PC-3 (cell line): ENCODE data around the gene ZDBF2. TPM values are rescaled to one million over a fixed set of nuclear protein-coding genes. Genes with fewer than 3 reads are reported as not detected.

ENCODE experiments used
- ATAC-seq: fragments of 200-7000 bp; cut with Tn5 transposase; 2 replicates; pipeline ENCODE4 v1.9.1; 2020; ENCODE audit warnings: mild to moderate bottlenecking, moderate library complexity
- BruUV-seq: library from RNA; stranded (reverse); fragments of 400-500 nt; replicated peaks from 2 replicates; lab custom pipeline; 2021; lab: Mats Ljungman, UMichigan
- CTCF ChIA-PET: fragments of 300-600 bp; sonication (Branson Sonifier 250); formaldehyde crosslinking; loops from one replicate; lab custom pipeline; 2022; ENCODE audit warnings: antibody characterized with exemption; lab: Charles Lee
- POLR2A ChIA-PET: fragments of 300-600 bp; sonication (Branson Sonifier 250); formaldehyde crosslinking; loops from one replicate; lab custom pipeline; 2022; ENCODE audit warnings: antibody characterized with exemption; ENCODE audit not compliant: unreplicated experiment; lab: Charles Lee
- DNase-seq: peaks from one replicate; pipeline ENCODE4 v3.0.0-alpha.2; 2015
- H2AFZ ChIP-seq: fragments of 300-600 bp; sonication (generic); 2 replicates; pipeline ENCODE4 v1.6.0; 2016; ENCODE audit warnings: antibody characterized with exemption, low read length
- H3F3A ChIP-seq: fragments of 300-600 bp; sonication (generic); one replicate; pipeline ENCODE4 v1.6.0; 2017; ENCODE audit warnings: antibody characterized with exemption, low read length, control low read depth, mild to moderate bottlenecking; ENCODE audit not compliant: unreplicated experiment
- H3K27ac ChIP-seq: fragments of 300-600 bp; sonication (generic); 2 replicates; pipeline ENCODE4 v1.5.1; 2016; ENCODE audit warnings: mild to moderate bottlenecking, low read length
- H3K27me3 ChIP-seq: fragments of 300-600 bp; sonication (generic); 2 replicates; pipeline ENCODE4 v1.6.1; 2016; ENCODE audit warnings: low read length, mixed read lengths
- H3K36me3 ChIP-seq: fragments of 300-600 bp; sonication (generic); 2 replicates; pipeline ENCODE4 v1.6.1; 2016; ENCODE audit warnings: low read depth, mixed run types, low read length, mixed read lengths
- H3K4me1 ChIP-seq: fragments of 300-600 bp; sonication (generic); 2 replicates; pipeline ENCODE4 v1.5.1; 2016; ENCODE audit warnings: low read length; ENCODE audit not compliant: insufficient read depth
- H3K4me2 ChIP-seq: fragments of 300-600 bp; sonication (generic); 2 replicates; pipeline ENCODE4 v1.6.0; 2016; ENCODE audit warnings: low read length
- H3K4me3 ChIP-seq: fragments of 300-600 bp; sonication (generic); 2 replicates; pipeline ENCODE4 v1.5.1; 2016; ENCODE audit warnings: mild to moderate bottlenecking, low read length, mixed read lengths
- H3K79me2 ChIP-seq: fragments of 300-600 bp; sonication (generic); 2 replicates; pipeline ENCODE4 v1.6.1; 2017; ENCODE audit warnings: low read length, mixed read lengths
- H3K9ac ChIP-seq: fragments of 300-600 bp; sonication (generic); 2 replicates; pipeline ENCODE4 v1.6.0; 2016; ENCODE audit warnings: mild to moderate bottlenecking, low read length
- H3K9me2 ChIP-seq: fragments of 300-600 bp; sonication (generic); replicated peaks from 2 replicates; pipeline ENCODE4 v1.6.1; 2016; ENCODE audit warnings: mixed run types, low read length, mixed read lengths
- H3K9me3 ChIP-seq: fragments of 300-600 bp; sonication (generic); 2 replicates; pipeline ENCODE4 v1.6.1; 2016; ENCODE audit warnings: low read length, mixed read lengths
- H4K20me1 ChIP-seq: fragments of 300-600 bp; sonication (generic); 2 replicates; pipeline ENCODE4 v1.6.1; 2016; ENCODE audit warnings: low read length, mixed read lengths
- EZH2 ChIP-seq: fragments of 300-600 bp; sonication (generic); IDR thresholded peaks from one replicate; pipeline ENCODE4 v1.6.1; 2017; ENCODE audit warnings: antibody characterized with exemption, mild to moderate bottlenecking, low read length; ENCODE audit not compliant: unreplicated experiment
- EZH2phosphoT487 ChIP-seq: fragments of 300-600 bp; sonication (generic); IDR thresholded peaks from 2 replicates; pipeline ENCODE4 v1.6.1; 2018; ENCODE audit warnings: mild to moderate bottlenecking, antibody characterized with exemption, low read length, borderline replicate concordance
- intact Hi-C: fragments of 100-400 bp; cut with micrococcal nuclease; formaldehyde crosslinking; loops from 2 replicates; pipeline ENCODE4 v1.9.0; 2023
- total RNA-seq: library from RNA; depleted of rRNA; stranded (reverse); fragments of >200 nt; gene quantifications from 2 replicates; pipeline ENCODE4 v1.2.3, GENCODE V29; 2014
- TF ChIP-seq, protein P1 (sequence below): fragments of 300-600 bp; sonication (generic); conservative IDR thresholded peaks from 2 replicates; pipeline ENCODE4 v1.5.1; 2017; ENCODE audit warnings: antibody characterized with exemption, low read depth, mild to moderate bottlenecking, low read length

Gene ZDBF2
- total RNA-seq, 1 experiment from 2014 or later = 4.2 TPM

DNA sequence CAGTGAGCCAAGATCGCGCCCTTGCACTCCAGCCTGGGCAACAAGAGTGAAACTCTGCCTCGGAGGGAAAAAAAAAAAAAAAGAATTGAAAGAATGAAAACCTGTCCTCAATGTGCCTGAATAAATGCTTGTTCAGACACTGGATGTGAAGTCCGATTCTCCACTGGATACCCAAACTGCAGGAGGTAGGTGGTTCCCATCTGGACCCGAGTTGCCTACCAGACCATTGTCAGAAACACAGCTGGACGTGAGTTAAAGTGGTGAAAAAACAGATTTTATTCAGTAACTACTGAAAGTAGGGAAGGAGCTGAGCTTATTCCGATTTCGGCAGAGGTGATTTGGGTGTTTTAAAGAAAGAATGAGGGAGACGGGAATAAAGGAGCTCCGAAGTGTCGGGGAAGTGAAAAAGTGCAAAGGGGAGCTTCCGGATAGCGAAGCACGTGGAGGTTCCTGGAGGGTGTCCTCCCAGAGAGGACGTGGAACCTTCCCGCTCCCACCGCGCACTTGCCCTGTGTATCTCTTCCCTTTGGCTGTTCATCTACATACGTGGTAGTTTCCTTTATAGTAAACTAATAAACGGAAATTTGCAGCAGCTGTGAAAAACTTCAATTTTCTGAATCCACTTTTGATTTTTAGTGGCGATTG lies 10.4 kb upstream of the ZDBF2 start:
- Histone ChIP-seq H3K9me3 (no peaks in the 10 kb centered on the region), H4K20me1 (no peaks in the 10 kb centered on the region), H3K9ac (no peak overlapping the region), H3K79me2 (no peaks in the 10 kb centered on the region), H3K27ac (no peak overlapping the region), H3F3A (no peaks in the 10 kb centered on the region), H3K4me1 (no peaks in the 10 kb centered on the region), H3K9me2 (no peaks in the 10 kb centered on the region), H3K4me3 (no peak overlapping the region), H2AFZ (no peak overlapping the region), H3K36me3 (no peaks in the 10 kb centered on the region), H3K27me3 (peaks cover 90% of the 10 kb centered on the region), H3K4me2 (no peak overlapping the region)
- ChIA-PET CTCF (no interaction called here), POLR2A (no interaction called here)
- ATAC-seq = no peak
- TF ChIP-seq, protein P1, sequence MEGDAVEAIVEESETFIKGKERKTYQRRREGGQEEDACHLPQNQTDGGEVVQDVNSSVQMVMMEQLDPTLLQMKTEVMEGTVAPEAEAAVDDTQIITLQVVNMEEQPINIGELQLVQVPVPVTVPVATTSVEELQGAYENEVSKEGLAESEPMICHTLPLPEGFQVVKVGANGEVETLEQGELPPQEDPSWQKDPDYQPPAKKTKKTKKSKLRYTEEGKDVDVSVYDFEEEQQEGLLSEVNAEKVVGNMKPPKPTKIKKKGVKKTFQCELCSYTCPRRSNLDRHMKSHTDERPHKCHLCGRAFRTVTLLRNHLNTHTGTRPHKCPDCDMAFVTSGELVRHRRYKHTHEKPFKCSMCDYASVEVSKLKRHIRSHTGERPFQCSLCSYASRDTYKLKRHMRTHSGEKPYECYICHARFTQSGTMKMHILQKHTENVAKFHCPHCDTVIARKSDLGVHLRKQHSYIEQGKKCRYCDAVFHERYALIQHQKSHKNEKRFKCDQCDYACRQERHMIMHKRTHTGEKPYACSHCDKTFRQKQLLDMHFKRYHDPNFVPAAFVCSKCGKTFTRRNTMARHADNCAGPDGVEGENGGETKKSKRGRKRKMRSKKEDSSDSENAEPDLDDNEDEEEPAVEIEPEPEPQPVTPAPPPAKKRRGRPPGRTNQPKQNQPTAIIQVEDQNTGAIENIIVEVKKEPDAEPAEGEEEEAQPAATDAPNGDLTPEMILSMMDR = no peak
- no peak for TF ChIP-seq EZH2
- DNase-seq = no peak
- BruUV-seq = no TSS peak
- intact Hi-C loops = loop anchor here (10.0 kb wide), 1 partner anchor 259 kb away; no protein-coding TSS in a partner anchor

DNA sequence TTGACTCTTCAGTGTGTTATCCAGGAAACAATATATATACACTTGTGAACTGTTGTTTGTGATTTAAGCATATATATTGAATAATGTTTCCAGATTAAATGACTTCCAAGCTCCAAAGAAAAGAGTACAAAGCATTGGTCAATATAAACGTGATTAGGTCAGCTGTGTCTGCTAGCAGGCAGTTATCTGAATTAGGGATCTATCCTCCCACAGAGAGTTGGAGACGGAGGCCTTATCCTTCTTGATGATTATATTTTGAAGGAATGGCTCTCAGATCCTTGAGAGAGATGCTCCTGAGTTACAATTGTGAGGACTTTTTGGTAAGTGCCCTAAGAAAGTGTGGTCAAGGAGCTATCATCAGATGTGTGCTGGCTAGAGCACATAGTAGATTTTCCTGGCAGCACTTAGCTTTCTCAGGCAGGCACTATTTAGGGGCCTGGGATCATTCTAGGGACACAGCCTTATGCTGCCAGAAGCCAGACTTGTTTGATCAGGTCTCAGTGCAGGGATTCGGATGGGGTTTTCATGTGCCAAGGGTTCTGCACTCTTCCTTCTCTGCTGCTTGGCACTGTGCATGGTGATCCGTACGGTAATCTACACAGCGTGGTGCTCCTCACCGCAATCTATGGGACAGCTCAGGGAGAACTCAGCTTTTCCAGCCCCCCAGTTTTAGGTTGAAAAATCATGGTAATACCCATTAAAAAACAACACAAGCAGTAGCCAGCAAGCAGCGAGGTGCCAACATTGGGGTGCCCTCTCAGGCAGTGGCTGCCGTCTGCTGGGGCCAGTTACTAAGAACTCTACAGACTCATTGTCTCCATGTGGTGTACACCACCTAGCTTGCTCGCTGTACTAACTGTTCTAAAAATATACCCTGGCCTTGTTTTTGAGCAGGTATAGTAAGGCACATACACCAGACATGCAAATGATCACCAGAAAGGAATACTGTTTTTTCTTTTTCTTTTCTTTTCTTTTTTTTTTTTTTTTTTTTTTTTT lies 8.0 kb upstream of the ZDBF2 start:
- TF ChIP-seq EZH2phosphoT487 (no peak), EZH2 (no peak)
- TF ChIP-seq, protein P1 = no peak
- no peaks in the 10 kb centered on the region for H3F3A ChIP-seq
- no peaks in the 10 kb centered on the region for H3K79me2 ChIP-seq
- H3K4me1 ChIP-seq = no peaks in the 10 kb centered on the region
- CTCF ChIA-PET = no interaction called here
- no peak overlapping the region for H2AFZ ChIP-seq
- BruUV-seq = no TSS peak
- no peaks in the 10 kb centered on the region for H3K9me2 ChIP-seq
- H3K4me2 ChIP-seq = no peak overlapping the region
- H3K4me3 ChIP-seq = no peak overlapping the region
- POLR2A ChIA-PET = no interaction called here
- no peaks in the 10 kb centered on the region for H4K20me1 ChIP-seq
- no peaks in the 10 kb centered on the region for H3K36me3 ChIP-seq
- no peak overlapping the region for H3K27ac ChIP-seq
- ATAC-seq = no peak
- no peak for DNase-seq
- no peaks in the 10 kb centered on the region for H3K9me3 ChIP-seq
- intact Hi-C loops = loop anchor here (10.0 kb wide), 1 partner anchor 262 kb away; no protein-coding TSS in a partner anchor
- H3K27me3 ChIP-seq = peaks cover 82% of the 10 kb centered on the region
- H3K9ac ChIP-seq = no peak overlapping the region
